Gastroesophageal sphincter (tissue), 4 donors: ENCODE measurements around the gene CHST11. TPM values are rescaled to one million over a fixed set of nuclear protein-coding genes. Genes with fewer than 3 reads are reported as not detected.
A peak's percentile ranks its signal among the peaks of the same experiment; 100 is the strongest.

Experiments used
- ATAC-seq: fragments of 150-250 bp; one replicate; pipeline ENCODE4 v1.9.1; 2016; ENCODE audit warnings: mild to moderate bottlenecking, moderate library complexity
- H3K27ac ChIP-seq, 4 donors: fragments of 200-600 bp; sonication (generic) in 3 of 4; 1 replicate in 3 of 4; 2 replicates in 1 of 4; pipeline ENCODE4 v1.5.1; 2016 to 2019
- H3K27me3 ChIP-seq: fragments of 200-600 bp; sonication (generic); one replicate; pipeline ENCODE4 v1.5.1; 2019
- H3K36me3 ChIP-seq, 2 donors: fragments of 200-600 bp; sonication (generic); one replicate each; pipeline ENCODE4 v1.5.1; 2019; ENCODE audit warnings: control low read depth in 1 of 2
- H3K4me1 ChIP-seq, 3 donors: fragments of 200-600 bp; sonication (generic); 1 replicate in 2 of 3; 2 replicates in 1 of 3; pipeline ENCODE4 v1.5.1; 2016 to 2019; ENCODE audit warnings: control low read depth in 2 of 3
- H3K4me3 ChIP-seq, 2 donors: fragments of 200-600 bp; sonication (generic); one replicate each; pipeline ENCODE4 v1.5.1; 2019; ENCODE audit warnings: mild to moderate bottlenecking in 1 of 2, moderate library complexity in 1 of 2
- H3K9me3 ChIP-seq, 3 donors: fragments of 200-600 bp; sonication (generic); one replicate each; pipeline ENCODE4 v1.5.1; 2017 to 2019; ENCODE audit warnings: control low read depth in 2 of 3
- EP300 ChIP-seq: sonication (generic); formaldehyde crosslinking; IDR thresholded peaks from one replicate; pipeline ENCODE4 v1.6.1; 2017; ENCODE audit warnings: antibody characterized with exemption, mild to moderate bottlenecking
- POLR2A ChIP-seq, 2 donors: fragments of 450-650 bp; IDR thresholded peaks; one replicate each; pipeline ENCODE4 v1.6.1; 2017; ENCODE audit warnings: antibody characterized with exemption in 2 of 2, mild to moderate bottlenecking in 2 of 2, moderate library complexity in 1 of 2
- POLR2AphosphoS5 ChIP-seq: sonication (generic); formaldehyde crosslinking; IDR thresholded peaks from one replicate; pipeline ENCODE4 v1.6.1; 2017; ENCODE audit warnings: antibody characterized with exemption
- WGBS, 2 donors: methylation state at CpG; one replicate each; pipeline ENCODE4 v1.1.5; 2018; ENCODE audit warnings: low coverage in 1 of 2; 5-methylcytosine and 5-hydroxymethylcytosine counted together
- total RNA-seq, 4 donors: library from RNA; depleted of rRNA; stranded (reverse); fragments of >200 nt; gene quantifications; one replicate each; pipeline ENCODE4 v1.1.0, GENCODE V29; 2016
- TF ChIP-seq, protein P1 (sequence below), 4 experiments: fragments of 200-600 bp in 2 of 4; fragments of 450-650 bp in 2 of 4; sonication (generic) in 1 of 4; IDR thresholded peaks; one replicate each; pipeline ENCODE4 v1.5.1; 2017 to 2019; ENCODE audit warnings: antibody characterized with exemption in 4 of 4, mild to moderate bottlenecking in 2 of 4, moderate library complexity in 2 of 4

The CHST11 gene
- total RNA-seq, 4 donors from 2014 or later, result 4.3 to 15.6 (median 11.0) TPM

DNA sequence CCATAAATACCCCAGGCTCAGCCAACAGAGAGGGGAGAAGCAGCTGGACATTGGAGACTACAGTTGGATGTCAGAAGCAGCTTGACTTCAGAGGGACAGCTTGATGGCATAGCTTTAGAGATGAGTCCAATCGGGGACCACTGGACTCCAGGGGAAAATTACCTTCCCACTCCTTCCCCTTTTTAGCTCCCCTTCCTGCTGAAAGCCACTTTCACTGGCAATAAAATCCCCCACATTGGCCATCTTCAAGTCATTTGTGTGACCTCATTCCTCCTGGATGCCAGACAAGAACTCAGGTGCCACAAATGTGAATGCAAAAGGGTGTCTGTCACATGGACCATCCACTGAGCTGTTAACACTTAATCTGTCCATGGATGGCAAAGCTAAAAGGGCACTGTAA lies 184.2 kb downstream of the CHST11 start:
- ATAC-seq, result no peak
- no peaks in the 10 kb centered on the region for H3K4me1 ChIP-seq
- 80 to 100% methylated on average over 1 of the region's 1 CpG for WGBS, 2 donors
- H3K9me3 ChIP-seq, result no peaks in the 10 kb centered on the region
- H3K27me3 ChIP-seq, result no peaks in the 10 kb centered on the region
- no peak overlapping the region for H3K4me3 ChIP-seq
- no peaks in the 10 kb centered on the region for H3K36me3 ChIP-seq
- TF ChIP-seq, protein P1, sequence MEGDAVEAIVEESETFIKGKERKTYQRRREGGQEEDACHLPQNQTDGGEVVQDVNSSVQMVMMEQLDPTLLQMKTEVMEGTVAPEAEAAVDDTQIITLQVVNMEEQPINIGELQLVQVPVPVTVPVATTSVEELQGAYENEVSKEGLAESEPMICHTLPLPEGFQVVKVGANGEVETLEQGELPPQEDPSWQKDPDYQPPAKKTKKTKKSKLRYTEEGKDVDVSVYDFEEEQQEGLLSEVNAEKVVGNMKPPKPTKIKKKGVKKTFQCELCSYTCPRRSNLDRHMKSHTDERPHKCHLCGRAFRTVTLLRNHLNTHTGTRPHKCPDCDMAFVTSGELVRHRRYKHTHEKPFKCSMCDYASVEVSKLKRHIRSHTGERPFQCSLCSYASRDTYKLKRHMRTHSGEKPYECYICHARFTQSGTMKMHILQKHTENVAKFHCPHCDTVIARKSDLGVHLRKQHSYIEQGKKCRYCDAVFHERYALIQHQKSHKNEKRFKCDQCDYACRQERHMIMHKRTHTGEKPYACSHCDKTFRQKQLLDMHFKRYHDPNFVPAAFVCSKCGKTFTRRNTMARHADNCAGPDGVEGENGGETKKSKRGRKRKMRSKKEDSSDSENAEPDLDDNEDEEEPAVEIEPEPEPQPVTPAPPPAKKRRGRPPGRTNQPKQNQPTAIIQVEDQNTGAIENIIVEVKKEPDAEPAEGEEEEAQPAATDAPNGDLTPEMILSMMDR (IDR thresholded peaks at IDR 0.05), result no peak
- TF ChIP-seq EP300, result no peak
- no peak for TF ChIP-seq POLR2A (IDR thresholded peaks at IDR 0.05)
- no peak for TF ChIP-seq POLR2AphosphoS5
- H3K27ac ChIP-seq, result no peak overlapping the region

DNA sequence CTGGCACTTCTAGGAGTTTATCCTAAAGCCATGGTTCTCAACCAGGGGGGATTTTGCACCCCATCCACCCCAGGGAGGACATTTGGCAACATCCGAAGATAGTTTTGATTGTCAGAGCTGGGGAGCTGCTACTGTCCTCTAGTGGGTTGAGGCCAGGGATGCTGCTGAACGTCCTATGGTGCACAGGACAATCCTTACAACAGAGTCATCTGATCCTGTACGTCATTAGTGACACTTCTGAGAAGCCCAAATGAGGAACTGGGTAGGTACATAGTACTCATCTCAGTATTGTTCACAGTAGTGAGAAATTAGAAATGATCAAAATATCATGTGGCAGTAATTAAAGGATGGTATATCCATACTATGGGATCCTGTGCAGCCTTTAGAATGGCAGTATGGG lies 185.1 kb downstream of the CHST11 start:
- Histone ChIP-seq H3K36me3 (no peaks in the 10 kb centered on the region), H3K9me3 (no peaks in the 10 kb centered on the region), H3K27me3 (no peaks in the 10 kb centered on the region), H3K4me1 (no peaks in the 10 kb centered on the region), H3K27ac (no peak overlapping the region), H3K4me3 (no peak overlapping the region)
- 66% methylated on average over 3 of the region's 3 CpGs; no CpG with 5 or more reads in 1 of the 2 donors for WGBS, 2 donors
- TF ChIP-seq POLR2AphosphoS5, result no peak
- no peak for TF ChIP-seq EP300
- TF ChIP-seq, protein P1 (IDR thresholded peaks at IDR 0.05), result no peak
- TF ChIP-seq POLR2A (IDR thresholded peaks at IDR 0.05), result no peak
- no peak for ATAC-seq

DNA sequence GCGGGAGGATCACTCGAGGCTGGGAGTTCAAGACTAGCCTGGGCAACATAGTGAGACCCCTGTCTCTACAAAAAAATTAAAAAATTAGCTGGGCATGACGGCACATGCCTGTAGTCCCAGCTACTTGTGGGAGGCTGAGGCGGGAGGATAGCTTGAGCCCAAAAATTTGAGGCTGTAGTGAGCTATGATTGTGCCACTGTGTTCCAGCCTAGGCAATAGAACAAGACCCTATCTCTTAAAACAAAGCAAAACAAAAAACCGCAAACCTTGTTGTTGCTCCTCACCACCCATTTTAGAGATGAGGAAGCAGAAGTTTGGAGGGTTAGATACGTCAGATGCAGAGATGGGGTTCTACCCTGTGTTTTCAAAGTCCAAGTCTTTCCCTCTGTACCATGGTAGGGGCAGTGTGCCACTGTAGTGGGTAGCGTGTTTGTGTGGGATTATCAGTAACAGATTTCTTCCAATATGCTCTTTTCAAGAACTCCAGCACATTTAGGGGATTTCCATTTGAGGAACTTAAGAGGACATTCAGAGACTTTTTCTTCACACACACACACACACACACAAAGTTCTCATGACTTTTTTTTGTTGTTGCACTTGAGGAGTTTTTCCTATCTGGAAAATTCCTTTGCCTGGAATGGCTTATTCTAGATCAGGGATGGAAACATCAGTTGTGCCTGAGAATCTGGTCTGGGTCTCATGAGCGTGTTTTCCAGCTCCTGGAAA lies 186.5 kb downstream of the CHST11 start:
- H3K27ac ChIP-seq, result peak overlapping the region in 1 of 4 donors; percentile 26

DNA sequence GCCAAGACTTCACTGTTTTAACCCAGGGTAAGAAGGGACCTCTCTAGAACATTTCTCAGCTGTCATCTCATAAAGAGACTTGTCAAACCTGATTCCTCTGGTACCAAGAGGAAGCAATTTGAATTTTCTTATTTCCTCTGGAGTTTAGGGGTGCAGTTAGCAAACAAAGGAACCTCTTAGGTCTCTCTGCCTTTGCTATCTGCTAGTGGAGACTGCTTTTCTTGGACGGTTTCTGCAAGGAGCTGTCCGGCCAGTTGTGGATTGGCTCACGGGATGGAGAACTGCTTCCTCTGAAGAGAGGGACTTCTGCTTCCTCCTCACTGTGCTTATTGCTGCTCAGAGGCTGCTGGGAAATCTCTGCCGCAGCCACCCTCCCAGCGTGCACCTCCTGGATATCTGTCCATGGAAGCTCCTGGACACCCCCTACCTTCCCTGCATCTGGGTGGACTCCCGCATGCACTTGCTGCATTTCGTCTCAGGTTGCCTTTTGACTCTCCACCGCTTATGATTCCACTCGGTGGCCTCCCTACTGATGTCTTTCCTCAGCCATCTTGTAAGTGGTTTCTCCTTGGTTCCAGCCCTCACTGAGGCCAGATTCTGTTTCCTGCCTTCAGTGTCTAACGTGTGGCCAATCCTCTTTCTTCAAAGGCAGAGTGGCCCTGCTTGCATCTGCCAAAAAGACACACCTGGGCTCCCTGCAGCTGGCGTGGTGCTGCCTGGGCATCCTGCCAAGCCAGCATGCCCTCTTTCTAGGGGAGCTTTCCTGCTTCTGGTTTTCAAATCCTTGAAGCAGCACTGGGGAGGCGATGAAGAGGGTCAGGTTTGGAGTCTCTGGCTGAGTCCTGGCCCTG lies 187.3 kb downstream of the CHST11 start:
- no peaks in the 10 kb centered on the region for H3K36me3 ChIP-seq
- H3K4me3 ChIP-seq, result no peak overlapping the region
- no peak for ATAC-seq
- TF ChIP-seq EP300, result no peak
- H3K9me3 ChIP-seq, result no peaks in the 10 kb centered on the region
- no peaks in the 10 kb centered on the region for H3K4me1 ChIP-seq
- H3K27ac ChIP-seq, result peak overlapping the region in 2 of 4 donors; percentile 26
- 74 to 83% methylated on average over 3 to 9 of the region's 12 CpGs for WGBS, 2 donors
- no peaks in the 10 kb centered on the region for H3K27me3 ChIP-seq

More for the DNA sequence above, 186.5 kb downstream of the CHST11 start:
- no peak for ATAC-seq
- 89 to 100% methylated on average over 2 to 7 of the region's 8 CpGs for WGBS, 2 donors
- no peaks in the 10 kb centered on the region for H3K9me3 ChIP-seq
- H3K4me3 ChIP-seq, result no peak overlapping the region
- no peaks in the 10 kb centered on the region for H3K36me3 ChIP-seq
- TF ChIP-seq EP300, result no peak
- no peaks in the 10 kb centered on the region for H3K27me3 ChIP-seq
- H3K4me1 ChIP-seq, result no peaks in the 10 kb centered on the region

DNA sequence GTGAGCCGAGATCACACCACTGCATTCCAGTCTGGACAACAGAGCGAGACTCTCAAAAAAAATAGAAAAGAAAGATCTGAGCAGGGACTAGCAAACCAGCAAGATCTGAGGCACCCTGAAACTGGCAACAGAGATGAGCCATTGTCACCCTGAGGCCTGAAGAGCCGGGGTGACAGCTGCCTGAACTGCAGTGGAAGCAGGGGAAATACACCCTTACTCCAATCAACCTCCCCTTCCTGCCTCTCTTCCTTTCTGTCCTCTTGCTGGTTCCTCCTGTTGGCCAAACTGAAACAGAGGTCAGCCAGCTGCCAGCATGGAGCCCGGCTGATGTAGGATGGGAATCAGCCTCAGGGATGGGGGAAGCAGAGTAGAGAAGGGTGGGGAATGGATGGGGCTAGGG lies 192.0 kb downstream of the CHST11 start:
- TF ChIP-seq POLR2AphosphoS5 (no peak), EP300 (no peak), POLR2A (IDR thresholded peaks at IDR 0.05) (no peak)
- TF ChIP-seq, protein P1 (IDR thresholded peaks at IDR 0.05), result no peak
- H3K9me3 ChIP-seq, result no peaks in the 10 kb centered on the region
- H3K36me3 ChIP-seq, result no peaks in the 10 kb centered on the region
- no peak for ATAC-seq
- 56 to 95% methylated on average over 3 of the region's 4 CpGs for WGBS, 2 donors
- H3K27ac ChIP-seq, result no peak overlapping the region
- H3K4me1 ChIP-seq, result no peaks in the 10 kb centered on the region
- no peaks in the 10 kb centered on the region for H3K27me3 ChIP-seq
- no peak overlapping the region for H3K4me3 ChIP-seq
